HG03095 (cell line): ENCODE measurements around the gene SEC61A2.

Experiments used
- ATAC-seq: cut with Tn5 transposase; IDR thresholded peaks from one replicate; pipeline ENCODE4 v1.9.1; 2021; ENCODE audit warnings: moderate library complexity; ENCODE audit not compliant: unreplicated experiment

Gene SEC61A2

GRCh38 chr10:12195603-12196506 lies 66.4 kb downstream of the SEC61A2 start, which contains the start of the genes CDC123 and NUDT5:
CDC123 (plus strand) TSS chr10:12196188; CDS start chr10:12196246, 58 bp downstream.
NUDT5 (minus strand) TSS chr10:12195891; CDS start chr10:12186291, 9,600 bp downstream.
- ATAC-seq, result peak; percentile 87

- ATAC-seq, result no peak
Measured at GRCh38 chr10:12196531-12197211, 67.2 kb downstream of the SEC61A2 start.

- ATAC-seq, result no peak
Measured at GRCh38 chr10:12198156-12198555, 68.7 kb downstream of the SEC61A2 start.

GRCh38 chr10:12200850-12201249 lies 71.4 kb downstream of the SEC61A2 start:
- ATAC-seq, result no peak

- ATAC-seq, result no peak
Measured at GRCh38 chr10:12201543-12201942, 72.1 kb downstream of the SEC61A2 start.

- ATAC-seq, result no peak
Measured at GRCh38 chr10:12202226-12202625, 72.7 kb downstream of the SEC61A2 start.

- no peak for ATAC-seq
Measured at GRCh38 chr10:12205082-12205481, 75.6 kb downstream of the SEC61A2 start.

- no peak for ATAC-seq
Measured at GRCh38 chr10:12207114-12207513, 77.6 kb downstream of the SEC61A2 start.

- ATAC-seq, result no peak
Measured at GRCh38 chr10:12208460-12208859, 79.0 kb downstream of the SEC61A2 start.

- ATAC-seq, result no peak
Measured at GRCh38 chr10:12212454-12212853, 83.0 kb downstream of the SEC61A2 start.

GRCh38 chr10:12213621-12214020 lies 84.1 kb downstream of the SEC61A2 start:
- ATAC-seq, result no peak

- no peak for ATAC-seq
Measured at GRCh38 chr10:12214093-12214492, 84.6 kb downstream of the SEC61A2 start.

- no peak for ATAC-seq
Measured at GRCh38 chr10:12214763-12215218, 85.3 kb downstream of the SEC61A2 start.
